ENCODE data around the gene CADM3.

The CADM3 gene

DNA sequence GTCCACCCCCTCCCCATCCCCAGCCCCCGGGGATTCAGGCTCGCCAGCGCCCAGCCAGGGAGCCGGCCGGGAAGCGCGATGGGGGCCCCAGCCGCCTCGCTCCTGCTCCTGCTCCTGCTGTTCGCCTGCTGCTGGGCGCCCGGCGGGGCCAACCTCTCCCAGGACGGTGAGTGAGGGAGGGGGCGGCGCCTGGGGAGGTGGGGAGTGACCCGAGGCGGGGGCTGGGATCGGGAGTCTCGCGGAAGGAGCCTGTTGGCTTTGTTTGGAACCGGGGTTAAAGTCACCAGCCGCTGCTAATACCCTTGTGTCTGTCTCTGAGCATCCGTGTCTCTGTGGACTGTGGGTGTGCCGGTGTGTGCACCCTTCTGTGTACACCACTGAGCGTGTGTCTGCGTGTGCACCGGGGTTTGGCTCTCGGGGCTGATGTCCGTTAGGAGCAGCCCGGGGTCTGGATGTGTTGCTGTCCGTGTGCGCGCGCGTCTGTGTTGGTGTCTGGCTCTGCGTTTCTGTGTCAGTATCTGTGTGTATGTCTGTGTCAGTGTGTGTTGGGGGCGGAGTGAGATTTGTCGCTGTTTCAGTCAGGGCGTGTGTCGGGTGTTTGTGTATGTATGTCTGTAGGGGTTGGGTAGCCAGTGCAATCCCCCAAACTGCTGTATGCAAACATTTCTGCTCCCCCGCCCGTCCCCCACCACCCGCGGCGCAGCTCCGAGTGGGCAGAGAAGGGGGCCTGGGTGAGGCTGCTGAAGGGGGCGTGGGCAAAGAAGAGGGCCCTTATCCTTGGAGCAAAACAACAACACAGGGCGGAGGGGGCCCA lies 480 bp downstream of the CADM3 start:
- Histone ChIP-seq H3K4me3 (ENCODE audit: low read depth, low read length) (peak overlapping the region; percentile 20), H3K36me3 (no peaks in the 10 kb centered on the region), H3K9me3 (no peaks in the 10 kb centered on the region), H3K4me1 (no peaks in the 10 kb centered on the region), H3K27me3 (peaks cover 16% of the 10 kb centered on the region)
- TF ChIP-seq, protein P1, sequence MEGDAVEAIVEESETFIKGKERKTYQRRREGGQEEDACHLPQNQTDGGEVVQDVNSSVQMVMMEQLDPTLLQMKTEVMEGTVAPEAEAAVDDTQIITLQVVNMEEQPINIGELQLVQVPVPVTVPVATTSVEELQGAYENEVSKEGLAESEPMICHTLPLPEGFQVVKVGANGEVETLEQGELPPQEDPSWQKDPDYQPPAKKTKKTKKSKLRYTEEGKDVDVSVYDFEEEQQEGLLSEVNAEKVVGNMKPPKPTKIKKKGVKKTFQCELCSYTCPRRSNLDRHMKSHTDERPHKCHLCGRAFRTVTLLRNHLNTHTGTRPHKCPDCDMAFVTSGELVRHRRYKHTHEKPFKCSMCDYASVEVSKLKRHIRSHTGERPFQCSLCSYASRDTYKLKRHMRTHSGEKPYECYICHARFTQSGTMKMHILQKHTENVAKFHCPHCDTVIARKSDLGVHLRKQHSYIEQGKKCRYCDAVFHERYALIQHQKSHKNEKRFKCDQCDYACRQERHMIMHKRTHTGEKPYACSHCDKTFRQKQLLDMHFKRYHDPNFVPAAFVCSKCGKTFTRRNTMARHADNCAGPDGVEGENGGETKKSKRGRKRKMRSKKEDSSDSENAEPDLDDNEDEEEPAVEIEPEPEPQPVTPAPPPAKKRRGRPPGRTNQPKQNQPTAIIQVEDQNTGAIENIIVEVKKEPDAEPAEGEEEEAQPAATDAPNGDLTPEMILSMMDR (IDR thresholded peaks at IDR 0.05; ENCODE audit: low read depth, low read length), result no peak
- peak; percentile 25 for DNase-seq

DNA sequence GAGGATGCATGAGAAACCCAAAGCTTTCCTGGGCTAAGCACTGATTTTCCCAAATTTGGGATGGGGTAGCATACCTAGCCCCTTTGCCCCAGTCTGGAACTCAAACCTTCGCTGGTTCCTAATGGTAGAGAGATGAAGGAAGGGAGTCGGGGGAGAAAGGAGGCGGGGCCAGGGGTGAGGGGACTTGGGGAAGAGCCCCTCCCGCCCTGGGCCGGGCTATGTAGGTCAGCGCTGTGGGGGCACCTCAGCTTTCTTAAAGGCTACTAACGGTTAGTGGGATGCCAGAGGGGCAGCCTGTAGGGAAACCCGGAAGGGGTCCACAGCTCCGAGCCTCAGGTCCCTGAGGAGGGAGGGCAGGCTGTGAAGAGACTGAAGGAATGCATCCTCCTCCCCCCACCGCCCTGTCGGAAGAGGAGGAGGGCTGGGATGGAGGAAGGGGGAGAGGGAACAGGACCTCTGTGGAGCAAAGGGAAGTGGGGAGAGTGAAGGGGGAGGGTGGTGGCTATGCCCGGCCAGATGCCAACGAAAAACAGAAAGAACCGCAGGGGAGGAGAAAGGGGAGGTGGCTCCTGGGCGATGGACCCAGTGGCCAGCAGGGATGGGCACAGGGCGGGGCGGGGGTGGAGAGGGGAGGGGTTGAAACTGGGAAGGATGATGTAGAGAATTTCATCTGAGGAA lies 1.3 kb downstream of the CADM3 start:
- DNase-seq, result no peak
- TF ChIP-seq, protein P1 (IDR thresholded peaks at IDR 0.05; ENCODE audit: low read depth, low read length), result no peak
- H3K4me3 ChIP-seq (ENCODE audit: low read depth, low read length), result no peak overlapping the region

GRCh38 chr1:159173320-159173719 lies 1.9 kb downstream of the CADM3 start:
- Histone ChIP-seq H3K4me1 (no peaks in the 10 kb centered on the region), H3K36me3 (no peaks in the 10 kb centered on the region), H3K4me3 (ENCODE audit: low read depth, low read length) (no peak overlapping the region), H3K27me3 (peaks cover 16% of the 10 kb centered on the region), H3K9me3 (no peaks in the 10 kb centered on the region)
- TF ChIP-seq, protein P1 (IDR thresholded peaks at IDR 0.05; ENCODE audit: low read depth, low read length), result no peak
- DNase-seq, result no peak

More for the DNA sequence above, 1.3 kb downstream of the CADM3 start:
- H3K27me3 ChIP-seq, result peaks cover 16% of the 10 kb centered on the region
- no peaks in the 10 kb centered on the region for H3K4me1 ChIP-seq
- H3K36me3 ChIP-seq, result no peaks in the 10 kb centered on the region
- H3K9me3 ChIP-seq, result no peaks in the 10 kb centered on the region

DNA sequence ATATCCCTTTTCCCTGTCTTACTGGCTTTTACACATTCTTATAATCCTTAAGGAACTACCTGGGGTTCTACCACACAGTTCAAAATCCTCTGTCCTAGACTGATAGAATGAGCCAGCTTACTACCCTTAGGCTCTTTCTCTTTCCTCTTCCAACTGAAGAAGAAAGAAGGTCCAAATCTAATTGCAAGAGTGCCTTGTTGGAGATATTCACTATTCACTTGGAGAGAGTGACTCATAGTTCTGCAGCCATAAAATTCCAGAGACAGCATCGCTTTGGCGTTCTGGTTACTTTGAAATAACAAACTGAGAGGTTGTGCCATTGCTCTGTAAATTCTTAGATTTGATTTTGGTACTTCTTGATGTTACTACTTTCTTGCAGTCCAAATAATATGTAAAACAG lies 4.2 kb downstream of the CADM3 start:
- Histone ChIP-seq H3K4me1 (no peaks in the 10 kb centered on the region), H3K36me3 (no peaks in the 10 kb centered on the region), H3K27me3 (peaks cover 16% of the 10 kb centered on the region), H3K4me3 (ENCODE audit: low read depth, low read length) (no peak overlapping the region), H3K9me3 (no peaks in the 10 kb centered on the region)
- TF ChIP-seq, protein P1 (IDR thresholded peaks at IDR 0.05; ENCODE audit: low read depth, low read length), result no peak
- DNase-seq, result no peak

- Histone ChIP-seq H3K36me3 (no peaks in the 10 kb centered on the region), H3K27me3 (peaks cover 1% of the 10 kb centered on the region), H3K4me3 (ENCODE audit: low read depth, low read length) (no peak overlapping the region), H3K9me3 (no peaks in the 10 kb centered on the region), H3K4me1 (no peaks in the 10 kb centered on the region)
- no peak for DNase-seq
- TF ChIP-seq, protein P1 (IDR thresholded peaks at IDR 0.05; ENCODE audit: low read depth, low read length), result no peak
These were observed 6.0 kb downstream of the CADM3 start for GRCh38 chr1:159177272-159177907.
